HG03460 (cell line): ENCODE data around the gene HEXD.

ENCODE experiments used
- ATAC-seq: cut with Tn5 transposase; IDR thresholded peaks from one replicate; pipeline ENCODE4 v1.9.1; 2021; ENCODE audit not compliant: unreplicated experiment

HEXD gene

DNA sequence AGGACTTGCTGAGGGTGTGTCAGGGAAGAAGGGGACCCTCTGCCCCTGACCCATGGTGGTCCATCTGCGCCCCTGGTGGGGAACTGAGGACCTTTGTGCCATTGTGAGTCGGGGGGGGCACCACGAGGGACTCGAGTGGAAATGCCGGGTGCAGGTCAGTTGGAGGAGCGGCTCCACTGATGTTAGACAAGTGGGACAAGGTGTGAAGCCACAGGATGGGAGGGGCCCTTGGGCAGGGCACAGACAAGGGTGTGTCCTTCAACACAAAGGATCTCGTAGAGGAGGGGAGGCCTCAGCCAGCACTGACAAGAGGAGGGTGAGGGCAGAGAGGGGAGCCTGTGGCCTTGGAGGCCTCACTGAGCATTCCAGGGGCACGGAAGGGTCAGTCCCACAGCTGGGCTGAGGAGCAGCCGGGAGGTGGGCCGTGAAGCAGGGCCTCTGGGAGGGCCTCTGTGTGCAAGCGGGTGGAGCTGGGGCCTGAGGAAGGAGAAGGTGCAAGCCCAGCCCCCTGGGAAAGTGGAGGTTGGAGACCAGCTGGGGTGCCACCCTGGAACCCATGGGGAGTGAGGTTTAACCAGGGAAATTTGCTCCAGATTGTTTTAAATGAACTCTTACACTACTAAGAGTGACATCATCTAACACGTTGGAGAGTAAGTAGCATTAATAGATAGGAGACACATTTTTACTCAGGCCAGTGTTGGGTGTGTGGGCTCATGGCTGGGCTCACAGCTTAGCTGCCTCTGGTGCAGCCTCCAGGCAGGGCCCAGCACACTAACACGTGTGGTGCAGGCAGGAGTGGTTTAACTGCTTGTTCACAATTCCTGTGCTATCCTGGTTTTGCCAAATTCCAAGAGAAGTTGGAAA is 68.3 kb downstream of the HEXD start:
- no peak for ATAC-seq

DNA sequence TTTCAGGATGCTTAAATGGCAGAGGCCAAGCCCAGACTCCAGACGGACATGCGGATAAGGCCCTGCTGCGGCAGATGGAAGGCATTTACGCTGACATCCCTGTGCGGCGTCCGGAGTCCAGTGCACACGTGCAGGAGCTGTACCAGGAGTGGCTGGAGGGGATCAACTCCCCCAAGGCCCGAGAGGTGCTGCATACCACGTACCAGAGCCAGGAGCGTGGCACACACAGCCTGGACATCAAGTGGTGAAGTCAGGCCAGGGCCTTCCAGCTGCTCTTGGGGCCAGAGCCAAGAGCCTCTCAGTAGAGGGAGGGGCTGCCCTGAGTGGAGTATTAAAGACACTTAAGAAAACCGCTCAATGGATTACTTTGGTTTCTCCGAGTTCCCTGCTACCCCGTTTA is 69.8 kb downstream of the HEXD start:
- ATAC-seq = no peak

DNA sequence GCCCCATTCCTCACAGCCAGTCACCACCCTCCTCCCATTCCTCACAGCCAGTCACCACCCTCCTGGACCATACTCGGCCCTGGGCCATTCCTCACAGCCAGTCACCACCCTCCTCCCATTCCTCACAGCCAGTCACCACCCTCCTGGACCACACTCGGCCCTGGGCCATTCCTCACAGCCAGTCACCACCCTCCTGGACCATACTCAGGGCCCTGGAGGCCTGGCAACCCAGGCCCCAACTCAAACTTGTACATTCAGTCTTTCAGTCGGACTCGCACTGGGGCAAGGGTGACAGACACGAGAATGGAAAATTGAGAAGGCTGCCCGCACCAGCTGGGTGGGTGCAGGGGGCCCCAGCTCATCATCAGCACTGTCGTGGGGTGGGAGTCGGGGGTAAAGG is 71.0 kb downstream of the HEXD start:
- no peak for ATAC-seq

DNA sequence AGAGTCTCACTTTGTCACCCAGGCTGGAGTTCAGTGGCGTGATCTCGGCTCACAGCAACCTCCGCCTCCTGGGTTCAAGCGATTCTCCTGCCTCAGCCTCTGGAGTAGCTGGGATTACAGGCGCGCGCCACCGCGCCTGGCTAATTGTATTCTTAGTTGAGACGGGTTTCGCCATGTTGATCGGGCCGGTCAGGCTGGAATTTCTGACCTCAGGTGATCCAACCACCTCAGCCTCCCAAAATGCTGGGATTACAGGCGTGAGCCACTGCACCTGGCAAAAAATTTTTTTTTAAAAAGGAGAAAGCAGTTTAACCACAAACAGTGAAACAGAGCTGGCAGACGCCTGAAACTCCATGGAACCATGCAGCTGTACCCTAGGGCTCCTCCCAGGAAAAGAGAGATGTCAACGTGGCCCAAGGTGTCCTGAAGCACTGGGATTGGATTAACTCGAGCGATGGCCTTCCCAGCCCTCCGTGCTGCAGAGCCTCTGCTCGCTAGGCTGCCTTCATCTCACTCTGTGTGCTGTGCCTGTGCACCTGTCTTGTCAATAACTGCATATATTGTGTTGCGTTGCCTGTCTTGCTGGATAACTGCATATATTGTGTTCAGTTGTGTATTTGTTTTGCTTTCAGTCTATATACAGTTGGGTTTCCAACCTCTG is 71.8 kb downstream of the HEXD start:
- no peak for ATAC-seq

DNA sequence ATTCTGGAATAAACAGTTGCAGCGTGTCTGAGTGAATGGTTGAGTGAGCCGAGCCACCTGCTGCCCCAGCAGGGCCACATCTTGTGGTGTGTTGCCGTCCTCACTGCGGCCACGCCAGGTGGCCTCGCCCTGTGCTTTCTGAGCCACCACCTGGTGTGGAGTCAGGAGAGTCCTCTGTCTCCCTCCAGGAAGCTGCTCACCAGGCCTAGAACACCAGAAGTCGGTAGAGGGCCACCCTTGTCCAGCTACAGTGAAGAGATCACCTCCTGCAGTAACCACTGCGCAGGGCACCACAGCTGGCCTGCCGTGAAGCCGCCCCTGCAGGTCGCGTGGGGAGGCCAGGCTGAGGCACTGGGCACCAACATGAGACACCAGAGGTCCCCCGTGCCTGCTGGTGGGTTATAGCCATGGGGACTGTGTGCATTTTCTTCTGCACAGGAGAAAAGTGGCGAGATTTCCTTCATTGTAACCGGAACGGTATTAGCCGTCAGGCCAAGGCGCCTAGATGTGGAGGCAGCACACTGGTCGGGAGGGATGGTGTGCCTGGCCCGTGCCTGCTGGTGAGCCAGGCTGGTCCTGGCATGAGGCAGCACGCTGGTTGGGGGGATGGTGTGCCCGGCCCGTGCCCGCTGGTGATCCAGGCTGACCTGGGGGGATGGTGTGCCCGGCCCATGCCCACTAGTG is 72.5 kb downstream of the HEXD start:
- no peak for ATAC-seq

DNA sequence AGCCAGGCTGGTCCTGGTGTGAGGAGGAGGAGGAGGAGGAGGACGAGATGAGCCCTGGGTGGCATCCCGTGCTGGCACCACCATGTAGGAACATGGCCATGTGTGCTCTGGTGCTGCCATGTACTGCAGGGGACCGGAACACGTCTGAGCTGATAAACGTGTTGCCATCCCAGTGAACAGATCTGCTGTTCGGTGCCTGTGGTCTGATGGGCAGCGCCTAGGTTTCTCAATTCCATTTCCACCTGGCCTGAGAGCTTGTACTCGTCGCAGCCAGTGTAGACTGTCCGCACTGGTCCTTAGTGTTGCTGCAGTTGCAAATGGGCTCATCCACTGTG is 73.0 kb downstream of the HEXD start:
- ATAC-seq = no peak

DNA sequence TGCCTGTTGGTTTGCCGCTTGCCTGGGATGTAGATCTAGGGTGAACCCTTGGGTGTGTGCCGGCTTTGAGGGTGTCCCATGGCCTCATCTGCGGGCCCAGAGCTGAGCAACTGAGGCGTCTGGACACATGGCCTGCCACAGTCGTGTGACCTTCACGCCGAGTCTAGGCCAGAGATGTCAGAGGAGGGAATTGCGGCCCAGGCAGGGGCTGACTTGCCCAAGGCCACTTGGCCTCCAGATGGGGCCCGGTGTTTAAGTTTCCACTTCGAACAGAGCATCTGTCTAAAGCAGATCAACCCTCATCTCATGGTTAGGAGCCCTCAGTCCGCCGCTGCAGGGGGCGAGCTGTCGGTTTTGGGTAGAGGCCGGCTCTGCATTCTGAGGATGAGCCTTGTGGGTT is 73.4 kb downstream of the HEXD start:
- no peak for ATAC-seq
